ENCODE measurements around the gene FOXN3. TPM values are rescaled to one million over a fixed set of nuclear protein-coding genes. Genes with fewer than 3 reads are reported as not detected.
A peak's percentile ranks its signal among the peaks of the same experiment; 100 is the strongest.

Gene FOXN3
- total RNA-seq, 1 experiment from 2014 or later = 125 TPM

DNA sequence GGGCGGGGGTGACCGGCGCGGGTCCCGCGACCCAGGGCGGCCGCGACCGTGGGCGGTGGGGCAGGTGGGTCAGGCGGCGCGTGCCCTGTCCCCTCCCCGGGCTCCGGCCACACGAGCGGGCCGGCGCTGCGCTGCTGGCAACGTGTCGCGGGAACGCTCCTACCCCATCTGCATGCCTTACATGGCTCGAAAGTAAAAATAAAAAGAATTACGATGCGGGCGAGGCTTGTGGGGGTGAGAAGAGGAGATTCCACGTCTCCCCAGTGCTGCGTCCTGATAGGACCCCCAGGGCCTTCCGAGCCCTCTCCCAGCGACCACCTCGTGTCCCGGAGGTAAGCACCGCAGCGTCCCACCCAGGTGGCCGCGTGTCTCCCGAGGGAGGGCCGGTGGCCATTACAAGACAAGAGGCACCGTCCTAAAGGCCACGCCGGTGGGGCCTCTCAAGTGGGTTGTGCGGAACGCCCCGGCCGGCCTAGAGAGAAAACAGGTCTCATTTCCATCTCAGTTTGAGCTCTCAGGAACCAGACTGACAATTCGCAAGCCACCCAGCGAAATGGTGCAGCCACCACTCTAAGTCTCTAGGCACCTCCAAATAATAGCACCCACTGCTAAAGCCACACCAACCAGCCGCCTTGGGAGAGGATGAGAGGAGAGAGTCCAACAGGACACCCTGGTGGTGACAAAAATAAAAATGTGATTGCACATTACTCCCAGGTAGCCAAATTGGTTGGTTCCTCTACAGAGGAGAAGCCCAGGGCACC, 612 bp upstream of the FOXN3 start:
- Histone ChIP-seq H3K56ac (ENCODE audit: insufficient read length, low read depth, low read length) (no peak overlapping the region), H4K8ac (replicated peaks; ENCODE audit: insufficient read length, low read depth, low read length) (no peak overlapping the region), H3K14ac (ENCODE audit: insufficient read depth, low read length) (peak overlapping the region; percentile 74), H3K18ac (ENCODE audit: insufficient read length, low read depth, low read length) (peak overlapping the region; percentile 83), H3K79me1 (ENCODE audit: insufficient read depth, low read depth, low read length, poor library complexity, severe bottlenecking) (no peaks in the 10 kb centered on the region), H3T11ph (ENCODE audit: low read length) (no peak overlapping the region), H2BK5ac (ENCODE audit: insufficient read length, low read length) (no peak overlapping the region), H3K4me1 (ENCODE audit: insufficient read depth, low read length) (peaks cover 12% of the 10 kb centered on the region; the same call in 1 of the 2 replicates), H2AFZ (ENCODE audit: low read length) (no peak overlapping the region), H3K79me2 (ENCODE audit: insufficient read depth, low read length) (peaks cover 27% of the 10 kb centered on the region; the same call in 1 of the 2 replicates), H3K4me2 (ENCODE audit: insufficient read depth, insufficient read length, low read length) (peak overlapping the region; percentile 51), H4K91ac (ENCODE audit: insufficient read length, low read depth, low read length) (no peak overlapping the region), H4K20me1 (ENCODE audit: control insufficient read depth, insufficient read depth, insufficient read length) (peaks cover 2% of the 10 kb centered on the region), H3K27me3 (ENCODE audit: insufficient read depth, low read length) (no peaks in the 10 kb centered on the region), H3K9ac (ENCODE audit: extremely low read depth, insufficient read length, low read length) (peak overlapping the region; percentile 50), H3K27ac (ENCODE audit: insufficient read length, low read depth, low read length) (no peak overlapping the region), H3K4ac (ENCODE audit: low read depth, low read length) (no peak overlapping the region; the same call in 1 of the 2 replicates), H2AK5ac (ENCODE audit: insufficient read length, low read length) (no peak overlapping the region), H2BK15ac (ENCODE audit: low read depth, low read length) (no peak overlapping the region), H4K5ac (ENCODE audit: insufficient read length, low read depth, low read length) (no peak overlapping the region), H3K23ac (ENCODE audit: insufficient read length, low read depth, low read length) (no peak overlapping the region), H2BK120ac (ENCODE audit: low read depth, low read length, poor library complexity, severe bottlenecking) (no peak overlapping the region), H2BK20ac (ENCODE audit: low read depth, low read length, poor library complexity, severe bottlenecking) (no peak overlapping the region), H2BK12ac (ENCODE audit: insufficient read length, low read depth, low read length) (no peak overlapping the region), H3K9me3 (ENCODE audit: control insufficient read depth, low read depth, low read length) (no peaks in the 10 kb centered on the region), H3K23me2 (ENCODE audit: insufficient read length, low read depth, low read length, poor library complexity, severe bottlenecking) (peaks cover 16% of the 10 kb centered on the region)
- Mint-ChIP-seq H3K27ac (peak overlapping the region; percentile 85 to 96 (median 89)), H3K27me3 (ENCODE audit: low read depth) (no peaks in the 10 kb centered on the region), H3K36me3 (ENCODE audit: insufficient read depth in 1 of 3, low read depth in 3 of 3) (peaks cover 22 to 28% (median 25%) of the 10 kb centered on the region in 3 experiments), H3K4me1 (peaks cover 44 to 49% of the 10 kb centered on the region in 2 experiments), H3K4me3 (peak overlapping the region; percentile 70 to 80), H3K9me3 (peaks cover 0 to 4% of the 10 kb centered on the region in 2 experiments; a peak in 1 of 5 replicates)
- peak; percentile 49 for DNase-seq
- no CpG with 5 or more reads among the region's 51 CpGs for WGBS (ENCODE audit: extremely low coverage, insufficient read length, low lambda C conversion rate)
- TF ChIP-seq, protein P1, sequence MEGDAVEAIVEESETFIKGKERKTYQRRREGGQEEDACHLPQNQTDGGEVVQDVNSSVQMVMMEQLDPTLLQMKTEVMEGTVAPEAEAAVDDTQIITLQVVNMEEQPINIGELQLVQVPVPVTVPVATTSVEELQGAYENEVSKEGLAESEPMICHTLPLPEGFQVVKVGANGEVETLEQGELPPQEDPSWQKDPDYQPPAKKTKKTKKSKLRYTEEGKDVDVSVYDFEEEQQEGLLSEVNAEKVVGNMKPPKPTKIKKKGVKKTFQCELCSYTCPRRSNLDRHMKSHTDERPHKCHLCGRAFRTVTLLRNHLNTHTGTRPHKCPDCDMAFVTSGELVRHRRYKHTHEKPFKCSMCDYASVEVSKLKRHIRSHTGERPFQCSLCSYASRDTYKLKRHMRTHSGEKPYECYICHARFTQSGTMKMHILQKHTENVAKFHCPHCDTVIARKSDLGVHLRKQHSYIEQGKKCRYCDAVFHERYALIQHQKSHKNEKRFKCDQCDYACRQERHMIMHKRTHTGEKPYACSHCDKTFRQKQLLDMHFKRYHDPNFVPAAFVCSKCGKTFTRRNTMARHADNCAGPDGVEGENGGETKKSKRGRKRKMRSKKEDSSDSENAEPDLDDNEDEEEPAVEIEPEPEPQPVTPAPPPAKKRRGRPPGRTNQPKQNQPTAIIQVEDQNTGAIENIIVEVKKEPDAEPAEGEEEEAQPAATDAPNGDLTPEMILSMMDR (conservative IDR thresholded peaks at IDR 0.05) = peak; percentile 48
